Measurements from ENCODE around the gene HLA-DRA.

HLA-DRA gene

DNA sequence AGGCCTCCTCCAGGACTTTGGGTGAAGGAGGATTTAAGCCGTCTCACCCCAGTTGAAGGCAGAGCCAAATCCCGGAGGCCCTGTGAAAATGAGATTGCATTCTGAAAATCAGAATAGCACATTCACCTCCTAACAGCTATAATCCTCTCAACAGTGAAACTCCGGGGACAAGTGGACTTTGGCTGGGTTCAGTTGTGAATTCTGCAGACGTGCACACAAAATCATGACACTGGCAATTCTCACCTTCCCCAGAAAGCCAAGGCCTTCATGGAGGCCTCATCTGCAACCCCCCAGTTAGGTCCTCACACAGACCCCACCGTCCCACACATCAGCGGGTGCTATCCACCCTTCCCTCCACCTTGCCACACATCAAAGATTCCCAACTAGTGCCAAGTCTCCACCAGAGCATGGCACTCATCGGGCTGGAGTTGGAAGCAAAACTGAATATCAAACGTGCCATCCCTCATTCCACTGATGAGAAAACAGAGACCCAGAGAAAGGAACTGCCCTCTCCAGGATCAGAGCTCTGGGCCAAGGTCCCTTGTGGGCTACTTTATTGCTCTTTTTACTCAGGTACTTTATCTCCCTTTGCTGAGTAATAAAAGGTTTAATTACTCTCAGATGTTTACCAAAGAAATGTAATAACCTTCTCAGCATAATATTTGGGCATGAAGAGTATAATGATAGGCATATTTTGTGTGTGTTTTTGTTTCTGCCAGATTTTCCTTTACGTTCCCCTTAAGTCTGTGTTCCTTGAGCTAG lies 27.9 kb upstream of the HLA-DRA start:
- no peak for TF ChIP-seq FOXK2 (IDR thresholded peaks at IDR 0.05)
- no peak for TF ChIP-seq TARDBP (IDR thresholded peaks at IDR 0.05)
- TF ChIP-seq L3MBTL2 (conservative IDR thresholded peaks at IDR 0.05): no peak
- TF ChIP-seq SP1 (IDR thresholded peaks at IDR 0.05): no peak
- no peak for TF ChIP-seq FOXA1 (IDR thresholded peaks at IDR 0.05)
- TF ChIP-seq FOXM1 (IDR thresholded peaks at IDR 0.05; ENCODE audit: borderline replicate concordance): no peak
- no peak for TF ChIP-seq ARNT (IDR thresholded peaks at IDR 0.05)
- ChIA-PET CTCF (interaction anchor here (2.8 kb wide), 1 partner anchor 374 kb away, joined by 14 read pairs; no protein-coding TSS in a partner anchor), POLR2A (no interaction called here)
- no peak for DNase-seq (ENCODE audit: extremely low spot score)

DNA sequence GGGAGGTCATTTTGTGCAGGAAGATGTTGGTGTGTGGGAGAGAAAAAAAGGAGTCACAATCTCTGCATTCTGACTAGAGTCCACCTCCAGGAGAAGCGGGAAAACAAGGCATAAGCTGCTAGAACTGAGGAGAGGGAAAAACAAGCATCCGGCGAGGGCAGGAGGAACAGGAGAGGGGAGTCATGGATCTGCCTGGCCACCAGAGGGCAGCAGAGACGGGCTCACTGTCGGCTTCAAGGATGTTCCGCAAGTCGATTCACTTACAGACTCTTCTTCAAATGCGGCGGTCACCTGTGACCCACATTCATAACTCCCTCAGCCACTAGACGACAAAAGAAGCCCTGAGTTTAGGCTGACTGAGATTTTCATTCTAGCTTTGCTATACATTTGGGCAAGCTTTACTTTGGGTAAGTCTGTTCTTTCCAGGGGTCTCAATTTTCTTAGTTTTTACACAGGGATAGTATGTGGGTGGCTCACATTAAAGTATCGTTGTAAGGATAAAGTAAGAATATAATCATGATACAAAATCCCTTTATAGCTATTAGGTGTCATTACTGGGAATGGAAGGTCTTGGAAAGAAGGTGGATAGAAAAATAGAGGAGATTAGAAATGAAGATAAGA lies 26.1 kb upstream of the HLA-DRA start:
- peak; percentile 77 for DNase-seq (ENCODE audit: extremely low spot score)
- CTCF ChIA-PET: interaction anchor here (0.8 to 2.8 kb wide), 10 partner anchors 10 to 454 kb away, joined by 3 to 20 read pairs (median 4); partner anchors contain the start of gene TAP2
- TF ChIP-seq LEF1 (IDR thresholded peaks at IDR 0.05; ENCODE audit: borderline replicate concordance) (no peak), ZNF384 (IDR thresholded peaks at IDR 0.05) (no peak), BHLHE40 (IDR thresholded peaks at IDR 0.05; ENCODE audit: borderline replicate concordance) (no peak), ARNT (IDR thresholded peaks at IDR 0.05) (no peak), SP1 (IDR thresholded peaks at IDR 0.05) (no peak), ELF4 (IDR thresholded peaks at IDR 0.05) (no peak), SUZ12 (IDR thresholded peaks at IDR 0.05) (no peak), FOXM1 (IDR thresholded peaks at IDR 0.05; ENCODE audit: borderline replicate concordance) (no peak), FOXK2 (IDR thresholded peaks at IDR 0.05) (no peak), CTBP1 (IDR thresholded peaks at IDR 0.05; ENCODE audit: borderline replicate concordance) (no peak), HDGF (IDR thresholded peaks at IDR 0.05; ENCODE audit: borderline replicate concordance) (no peak)
- TF ChIP-seq, protein P1, sequence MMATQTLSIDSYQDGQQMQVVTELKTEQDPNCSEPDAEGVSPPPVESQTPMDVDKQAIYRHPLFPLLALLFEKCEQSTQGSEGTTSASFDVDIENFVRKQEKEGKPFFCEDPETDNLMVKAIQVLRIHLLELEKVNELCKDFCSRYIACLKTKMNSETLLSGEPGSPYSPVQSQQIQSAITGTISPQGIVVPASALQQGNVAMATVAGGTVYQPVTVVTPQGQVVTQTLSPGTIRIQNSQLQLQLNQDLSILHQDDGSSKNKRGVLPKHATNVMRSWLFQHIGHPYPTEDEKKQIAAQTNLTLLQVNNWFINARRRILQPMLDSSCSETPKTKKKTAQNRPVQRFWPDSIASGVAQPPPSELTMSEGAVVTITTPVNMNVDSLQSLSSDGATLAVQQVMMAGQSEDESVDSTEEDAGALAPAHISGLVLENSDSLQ (IDR thresholded peaks at IDR 0.05): no peak
- POLR2A ChIA-PET: no interaction called here

DNA sequence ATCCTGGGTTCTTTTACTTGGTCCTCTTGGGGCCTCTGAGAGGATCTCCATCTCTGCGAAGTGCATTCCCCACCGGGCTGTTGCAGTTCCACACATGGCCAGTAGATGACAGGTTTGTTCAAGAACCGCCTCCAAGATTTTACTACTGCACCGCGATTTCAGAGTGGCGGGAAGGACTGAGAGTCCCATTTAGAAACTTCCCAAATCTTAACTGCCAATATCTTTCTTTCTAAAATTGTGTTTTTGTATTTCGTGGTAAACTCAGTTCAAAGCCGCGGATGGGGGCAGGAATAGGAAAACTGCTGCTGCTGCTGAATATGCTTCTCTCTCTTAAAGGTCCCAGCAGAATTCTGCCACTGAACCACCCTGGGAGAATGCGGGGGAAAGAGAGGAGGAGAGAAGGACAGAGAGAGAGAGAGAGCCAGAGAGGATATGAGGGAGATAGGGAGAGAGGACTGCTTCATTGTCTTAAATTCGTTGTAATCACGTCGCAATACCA lies 24.1 kb upstream of the HLA-DRA start:
- ChIA-PET CTCF (interaction anchor here (0.8 to 0.9 kb wide), 3 partner anchors 200 to 370 kb away, joined by 3 read pairs; no protein-coding TSS in a partner anchor), POLR2A (no interaction called here)
- peak; percentile 72 for DNase-seq (ENCODE audit: extremely low spot score)

DNA sequence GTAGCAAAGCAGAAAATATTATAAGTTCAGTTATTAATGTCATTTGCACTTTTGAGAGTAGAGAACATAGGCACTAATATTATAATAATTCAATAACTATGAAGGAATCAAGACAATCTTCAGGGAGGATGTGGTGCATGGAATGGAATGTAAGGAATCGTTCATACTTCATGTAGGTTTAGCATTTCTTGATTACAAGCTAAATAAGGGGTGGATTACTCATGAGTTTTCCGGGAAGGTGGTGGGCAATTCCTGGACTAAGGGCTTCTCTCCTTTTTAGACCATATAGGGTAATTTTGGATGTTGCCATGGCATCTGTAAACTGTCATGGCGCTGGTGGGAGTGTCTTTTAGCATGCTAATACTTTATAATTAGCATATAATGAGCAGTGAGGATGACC lies 23.7 kb upstream of the HLA-DRA start:
- TF ChIP-seq ZNF384 (IDR thresholded peaks at IDR 0.05) (no peak), HDGF (IDR thresholded peaks at IDR 0.05; ENCODE audit: borderline replicate concordance) (no peak), SUZ12 (IDR thresholded peaks at IDR 0.05) (no peak), TARDBP (IDR thresholded peaks at IDR 0.05) (no peak), BHLHE40 (IDR thresholded peaks at IDR 0.05; ENCODE audit: borderline replicate concordance) (no peak), FOXA1 (IDR thresholded peaks at IDR 0.05) (no peak), CTBP1 (IDR thresholded peaks at IDR 0.05; ENCODE audit: borderline replicate concordance) (no peak), L3MBTL2 (conservative IDR thresholded peaks at IDR 0.05) (no peak), NFRKB (IDR thresholded peaks at IDR 0.05) (no peak), FOXM1 (IDR thresholded peaks at IDR 0.05; ENCODE audit: borderline replicate concordance) (no peak), ELF4 (IDR thresholded peaks at IDR 0.05) (no peak), LEF1 (IDR thresholded peaks at IDR 0.05; ENCODE audit: borderline replicate concordance) (no peak), FOXK2 (IDR thresholded peaks at IDR 0.05) (no peak), ARNT (IDR thresholded peaks at IDR 0.05) (no peak), SP1 (IDR thresholded peaks at IDR 0.05) (no peak)
- TF ChIP-seq, protein P1 (IDR thresholded peaks at IDR 0.05): no peak
- ChIA-PET POLR2A (no interaction called here), CTCF (interaction anchor here (0.8 to 1.4 kb wide), 4 partner anchors 8 to 284 kb away, joined by 3 to 5 read pairs (median 3); no protein-coding TSS in a partner anchor)
- DNase-seq (ENCODE audit: extremely low spot score): no peak

More for the DNA sequence above, 24.1 kb upstream of the HLA-DRA start:
- TF ChIP-seq L3MBTL2 (conservative IDR thresholded peaks at IDR 0.05): no peak
- TF ChIP-seq SUZ12 (IDR thresholded peaks at IDR 0.05): no peak
- no peak for TF ChIP-seq FOXM1 (IDR thresholded peaks at IDR 0.05; ENCODE audit: borderline replicate concordance)
- TF ChIP-seq ARNT (IDR thresholded peaks at IDR 0.05): no peak

DNA sequence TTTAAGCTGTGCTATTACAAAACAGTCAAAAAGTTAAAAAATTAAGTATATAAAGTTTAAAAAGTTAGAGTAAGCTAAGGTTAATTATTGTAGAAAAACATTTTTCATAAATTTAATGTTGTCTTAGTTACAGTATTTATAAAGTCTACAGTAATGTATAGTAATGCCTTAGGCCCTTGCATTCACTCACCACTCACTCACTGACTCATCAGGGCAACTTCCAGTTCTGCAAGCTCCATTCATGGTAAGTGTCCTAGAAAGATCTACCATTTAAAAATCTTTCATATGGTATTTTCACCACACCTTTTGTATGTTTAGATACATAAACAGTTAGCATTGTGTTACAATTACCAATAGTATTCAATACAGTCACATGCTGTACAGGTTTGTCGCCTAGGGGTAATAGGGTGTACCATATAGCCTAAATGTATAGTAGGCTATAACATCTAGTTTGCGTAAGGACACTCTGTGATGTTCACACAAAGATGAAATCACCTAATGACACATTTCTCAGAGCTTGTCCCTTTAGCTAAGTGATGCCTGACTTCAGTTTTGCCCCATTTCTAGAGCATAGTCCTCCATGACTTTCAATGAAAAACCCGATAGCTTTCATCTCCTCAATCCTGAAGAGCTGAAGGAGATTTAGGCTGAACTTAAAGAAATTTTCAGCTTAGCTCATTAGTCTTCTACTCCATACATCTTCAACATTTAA lies 14.9 kb upstream of the HLA-DRA start:
- POLR2A ChIA-PET: interaction anchor here (1.6 kb wide), 1 partner anchor 208 kb away, joined by 4 read pairs; no protein-coding TSS in a partner anchor
- TF ChIP-seq FOXM1 (IDR thresholded peaks at IDR 0.05; ENCODE audit: borderline replicate concordance) (no peak), NFRKB (IDR thresholded peaks at IDR 0.05) (no peak), LEF1 (IDR thresholded peaks at IDR 0.05; ENCODE audit: borderline replicate concordance) (no peak), CTBP1 (IDR thresholded peaks at IDR 0.05; ENCODE audit: borderline replicate concordance) (no peak), FOXA1 (IDR thresholded peaks at IDR 0.05) (no peak), ZNF384 (IDR thresholded peaks at IDR 0.05) (no peak), SP1 (IDR thresholded peaks at IDR 0.05) (no peak), FOXK2 (IDR thresholded peaks at IDR 0.05) (no peak), ELF4 (IDR thresholded peaks at IDR 0.05) (no peak), SUZ12 (IDR thresholded peaks at IDR 0.05) (no peak)
- TF ChIP-seq, protein P1 (IDR thresholded peaks at IDR 0.05): no peak
- CTCF ChIA-PET: interaction anchor here (1.6 kb wide), 1 partner anchor 8 kb away, joined by 3 read pairs; no protein-coding TSS in a partner anchor
- DNase-seq (ENCODE audit: extremely low spot score): no peak

Measured in HEK293T (cell line).